Caco-2 (cell line): ENCODE data around the gene FOXP1. TPM values are rescaled to one million over a fixed set of nuclear protein-coding genes. Genes with fewer than 3 reads are reported as not detected.

Experiments used
- BruUV-seq: library from RNA; stranded (reverse); fragments of 400-500 nt; replicated peaks from 2 replicates; lab custom pipeline; 2021; lab: Mats Ljungman, UMichigan
- CTCF ChIA-PET: fragments of 300-600 bp; sonication (Branson Sonifier 250); formaldehyde crosslinking; loops from one replicate; lab custom pipeline; 2022; ENCODE audit warnings: antibody characterized with exemption; lab: Charles Lee
- POLR2A ChIA-PET: fragments of 300-600 bp; sonication (Branson Sonifier 250); formaldehyde crosslinking; loops from one replicate; lab custom pipeline; 2022; ENCODE audit warnings: antibody characterized with exemption; lab: Charles Lee
- DNase-seq, 2 experiments: peaks; one replicate each; pipeline versions ENCODE4 v3.0.0 to v3.0.0-alpha.2; 2020 to 2022
- H3K27me3 ChIP-seq: replicated peaks from 2 replicates; pipeline ENCODE4 v1.6.0; 2011; ENCODE audit warnings: low read length; ENCODE audit not compliant: control insufficient read depth, insufficient read depth
- H3K36me3 ChIP-seq: 2 replicates; pipeline ENCODE4 v1.5.1; 2011; ENCODE audit warnings: low read length; ENCODE audit not compliant: control insufficient read depth, insufficient read depth
- H3K4me1 ChIP-seq: fragments of 250-450 bp; sonication (Bioruptor Pico); 2 replicates; pipeline ENCODE4 v1.5.1; 2020; ENCODE audit warnings: mild to moderate bottlenecking
- H3K4me3 ChIP-seq: 2 replicates; pipeline ENCODE4 v1.5.1; 2011; ENCODE audit warnings: low read depth, mild to moderate bottlenecking, control low read depth, low read length
- H3K9me3 ChIP-seq: fragments of 250-450 bp; sonication (Bioruptor Pico); 2 replicates; pipeline ENCODE4 v1.5.1; 2020; ENCODE audit warnings: mild to moderate bottlenecking, moderate library complexity
- H3K27ac Mint-ChIP-seq: one replicate; pipeline ENCODE4 v1.8.0; 2022; ENCODE audit warnings: mixed read lengths; ENCODE audit not compliant: unreplicated experiment
- H3K27me3 Mint-ChIP-seq: one replicate; pipeline ENCODE4 v1.8.0; 2022; ENCODE audit warnings: mixed read lengths; ENCODE audit not compliant: insufficient read depth, unreplicated experiment
- H3K36me3 Mint-ChIP-seq: one replicate; pipeline ENCODE4 v1.8.0; 2022; ENCODE audit warnings: mild to moderate bottlenecking, mixed read lengths; ENCODE audit not compliant: insufficient read depth, unreplicated experiment
- H3K4me1 Mint-ChIP-seq: one replicate; pipeline ENCODE4 v1.8.0; 2022; ENCODE audit warnings: low read depth, mixed read lengths; ENCODE audit not compliant: unreplicated experiment
- H3K4me3 Mint-ChIP-seq: one replicate; pipeline ENCODE4 v1.8.0; 2022; ENCODE audit warnings: mild to moderate bottlenecking, moderate library complexity, mixed read lengths; ENCODE audit not compliant: unreplicated experiment
- H3K9me3 Mint-ChIP-seq: one replicate; pipeline ENCODE4 v1.8.0; 2022; ENCODE audit warnings: mixed read lengths; ENCODE audit not compliant: unreplicated experiment
- intact Hi-C: fragments of 100-400 bp; cut with micrococcal nuclease; formaldehyde crosslinking; loops from one replicate; pipeline ENCODE4 v1.10.0; 2022; ENCODE audit not compliant: unreplicated experiment
- total RNA-seq: library from RNA; stranded (reverse); gene quantifications from 2 replicates; pipeline ENCODE4 v1.2.3, GENCODE V29; 2022
- TF ChIP-seq, protein P1 (sequence below), 2 experiments: fragments of 200-600 bp in 1 of 2; IDR thresholded peaks; 1 replicate in 1 of 2; 2 replicates in 1 of 2; pipeline versions ENCODE4 v1.5.1 to v1.8.0; 2011 to 2022; ENCODE audit warnings: antibody characterized with exemption in 1 of 2, control low read depth in 1 of 2, inconsistent platforms in 1 of 2, low read depth in 1 of 2, low read length in 1 of 2, mild to moderate bottlenecking in 1 of 2, moderate library complexity in 1 of 2; ENCODE audit not compliant: insufficient read depth in 1 of 2, severe bottlenecking in 1 of 2, unreplicated experiment in 1 of 2

The FOXP1 gene
- total RNA-seq, 1 experiment from 2014 or later, result 131 TPM

DNA sequence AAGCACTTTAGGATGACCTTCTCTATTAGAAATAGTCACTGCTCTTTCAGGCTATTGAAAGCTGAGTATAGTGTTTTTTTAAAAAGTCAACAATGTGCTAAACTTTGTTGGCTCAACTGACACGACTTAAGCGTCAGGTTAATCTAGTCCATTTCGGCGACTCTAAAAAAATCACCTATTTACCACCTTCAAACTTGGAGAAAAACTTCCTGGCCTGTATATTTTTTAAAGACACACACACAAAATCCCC, 517.8 kb downstream of the FOXP1 start:
- Mint-ChIP-seq H3K27ac (no peak overlapping the region), H3K36me3 (peaks cover 20% of the 10 kb centered on the region), H3K27me3 (no peaks in the 10 kb centered on the region), H3K9me3 (no peaks in the 10 kb centered on the region), H3K4me1 (peaks cover 44% of the 10 kb centered on the region), H3K4me3 (no peak overlapping the region)
- 0 out of 2 replicates have a peak, but pooled peaks cover 2% of the 10 kb centered on the region for H3K36me3 ChIP-seq
- peaks cover 54% of the 10 kb centered on the region for H3K4me1 ChIP-seq
- CTCF ChIA-PET, result no interaction called here
- intact Hi-C loops, result loop anchor here (2.0 to 5.0 kb wide), 6 partner anchors 55 to 237 kb away; no protein-coding TSS in a partner anchor
- no peak for DNase-seq
- H3K27me3 ChIP-seq, result no peaks in the 10 kb centered on the region
- POLR2A ChIA-PET, result no interaction called here
- BruUV-seq, result TSS peak; percentile 55
- peak overlapping the region; percentile 58 for H3K4me3 ChIP-seq
- TF ChIP-seq, protein P1, sequence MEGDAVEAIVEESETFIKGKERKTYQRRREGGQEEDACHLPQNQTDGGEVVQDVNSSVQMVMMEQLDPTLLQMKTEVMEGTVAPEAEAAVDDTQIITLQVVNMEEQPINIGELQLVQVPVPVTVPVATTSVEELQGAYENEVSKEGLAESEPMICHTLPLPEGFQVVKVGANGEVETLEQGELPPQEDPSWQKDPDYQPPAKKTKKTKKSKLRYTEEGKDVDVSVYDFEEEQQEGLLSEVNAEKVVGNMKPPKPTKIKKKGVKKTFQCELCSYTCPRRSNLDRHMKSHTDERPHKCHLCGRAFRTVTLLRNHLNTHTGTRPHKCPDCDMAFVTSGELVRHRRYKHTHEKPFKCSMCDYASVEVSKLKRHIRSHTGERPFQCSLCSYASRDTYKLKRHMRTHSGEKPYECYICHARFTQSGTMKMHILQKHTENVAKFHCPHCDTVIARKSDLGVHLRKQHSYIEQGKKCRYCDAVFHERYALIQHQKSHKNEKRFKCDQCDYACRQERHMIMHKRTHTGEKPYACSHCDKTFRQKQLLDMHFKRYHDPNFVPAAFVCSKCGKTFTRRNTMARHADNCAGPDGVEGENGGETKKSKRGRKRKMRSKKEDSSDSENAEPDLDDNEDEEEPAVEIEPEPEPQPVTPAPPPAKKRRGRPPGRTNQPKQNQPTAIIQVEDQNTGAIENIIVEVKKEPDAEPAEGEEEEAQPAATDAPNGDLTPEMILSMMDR (IDR thresholded peaks at IDR 0.05; ENCODE audit: insufficient read depth in 1 of 2, low read depth in 1 of 2, low read length in 1 of 2, severe bottlenecking in 1 of 2, unreplicated experiment in 1 of 2), result no peak
- H3K9me3 ChIP-seq, result no peaks in the 10 kb centered on the region

DNA sequence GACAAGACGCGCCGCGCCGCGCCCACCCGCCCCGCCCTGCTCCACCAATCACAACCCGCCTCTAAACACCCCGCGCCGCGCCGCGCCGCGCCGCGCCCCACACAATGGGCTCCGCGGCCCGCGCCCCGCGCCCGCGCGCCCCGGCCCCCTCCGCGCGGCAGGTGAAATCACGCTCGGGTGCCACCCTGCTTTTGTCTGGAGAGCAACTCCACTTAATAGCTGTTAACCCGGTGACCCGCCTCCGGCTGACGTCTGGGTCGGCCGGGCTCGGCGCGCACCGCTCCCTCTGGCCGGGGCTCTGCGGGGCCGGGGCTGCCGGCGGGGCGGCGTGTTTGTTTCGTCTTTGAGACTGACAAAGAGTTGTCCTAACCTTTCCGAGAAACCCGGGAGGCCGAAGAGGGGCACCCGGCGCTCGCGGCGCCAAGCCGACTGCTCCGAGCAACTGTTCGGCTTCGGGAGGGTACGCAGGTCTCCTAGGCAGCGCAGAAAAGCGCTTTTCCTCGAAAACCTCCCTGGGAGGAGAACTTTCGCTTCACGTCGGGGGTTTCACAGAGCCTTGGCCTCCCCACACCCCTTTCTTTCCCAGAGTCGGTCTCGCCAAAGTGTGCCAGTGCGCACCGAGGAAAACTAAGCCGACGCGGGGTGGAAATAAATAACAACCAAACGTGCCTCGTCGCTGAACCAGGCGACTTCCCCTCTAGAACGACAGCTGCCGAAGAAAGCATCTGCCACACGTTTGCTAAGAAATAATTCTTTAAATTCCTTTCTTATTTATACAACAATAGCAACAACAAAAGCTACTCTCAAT, 518.4 kb downstream of the FOXP1 start:
- CTCF ChIA-PET, result interaction anchor here (0.7 kb wide), 1 partner anchor 143 kb away, joined by 3 read pairs; no protein-coding TSS in a partner anchor
- TF ChIP-seq, protein P1 (IDR thresholded peaks at IDR 0.05; ENCODE audit: insufficient read depth in 1 of 2, low read depth in 1 of 2, low read length in 1 of 2, severe bottlenecking in 1 of 2, unreplicated experiment in 1 of 2), result no peak
- H3K4me3 Mint-ChIP-seq, result no peak overlapping the region

DNA sequence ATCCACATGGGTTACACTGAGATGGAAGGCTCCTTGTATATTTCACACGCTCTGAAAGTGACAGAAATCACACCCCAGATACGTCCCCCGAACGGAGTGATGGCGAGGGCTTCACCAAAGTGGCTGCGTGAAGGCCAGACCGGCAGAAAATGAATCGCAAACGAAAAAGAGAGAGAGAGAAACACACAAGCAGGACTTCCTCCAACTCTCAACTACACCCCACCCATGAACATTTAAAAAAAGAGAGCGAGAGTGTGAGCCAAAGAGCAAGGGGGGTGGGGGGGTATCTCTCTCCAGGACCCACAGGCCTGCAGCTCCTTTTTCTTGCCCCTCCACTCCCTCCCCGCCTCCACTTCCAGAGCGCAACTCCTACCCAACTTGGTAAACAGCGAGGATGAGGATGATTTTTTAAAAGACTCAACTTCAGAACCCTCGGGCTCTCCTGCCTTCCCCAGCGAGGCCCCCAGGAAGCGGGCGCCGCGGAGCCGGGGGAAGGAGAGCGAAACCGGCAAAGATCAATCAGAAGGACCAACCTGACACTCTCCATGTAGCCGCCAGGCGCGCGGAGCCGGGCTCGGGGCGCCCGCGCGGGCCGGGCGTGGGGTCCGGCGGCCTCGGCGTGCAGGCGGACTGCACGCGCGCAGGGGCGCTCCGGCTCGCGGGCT, 519.1 kb downstream of the FOXP1 start:
- TF ChIP-seq, protein P1 (IDR thresholded peaks at IDR 0.05; ENCODE audit: insufficient read depth in 1 of 2, low read depth in 1 of 2, low read length in 1 of 2, severe bottlenecking in 1 of 2, unreplicated experiment in 1 of 2), result no peak
- intact Hi-C loops, result loop anchor here (1.0 to 5.0 kb wide), 7 partner anchors 56 to 353 kb away; no protein-coding TSS in a partner anchor
- no peak overlapping the region for H3K4me3 Mint-ChIP-seq
- H3K27ac Mint-ChIP-seq, result no peak overlapping the region
- no peaks in the 10 kb centered on the region for H3K27me3 Mint-ChIP-seq
- H3K36me3 Mint-ChIP-seq, result peaks cover 20% of the 10 kb centered on the region
- POLR2A ChIA-PET, result no interaction called here
- peaks cover 44% of the 10 kb centered on the region for H3K4me1 Mint-ChIP-seq
- H3K9me3 Mint-ChIP-seq, result no peaks in the 10 kb centered on the region
- H3K27me3 ChIP-seq, result no peaks in the 10 kb centered on the region
- CTCF ChIA-PET, result interaction anchor here (0.7 kb wide), 1 partner anchor 144 kb away, joined by 3 read pairs; no protein-coding TSS in a partner anchor
- TSS peak; percentile 51 for BruUV-seq
- H3K4me1 ChIP-seq, result peaks cover 55% of the 10 kb centered on the region
- H3K9me3 ChIP-seq, result no peaks in the 10 kb centered on the region
- peak overlapping the region; percentile 58 for H3K4me3 ChIP-seq
- H3K36me3 ChIP-seq, result 0 out of 2 replicates have a peak, but pooled peaks cover 2% of the 10 kb centered on the region
- peak; percentile 56 to 70 for DNase-seq

More for the DNA sequence above, 518.4 kb downstream of the FOXP1 start:
- Histone ChIP-seq H3K27me3 (no peaks in the 10 kb centered on the region), H3K9me3 (no peaks in the 10 kb centered on the region), H3K36me3 (0 out of 2 replicates have a peak, but pooled peaks cover 2% of the 10 kb centered on the region), H3K4me1 (peaks cover 54% of the 10 kb centered on the region), H3K4me3 (peak overlapping the region; percentile 58)
- POLR2A ChIA-PET, result interaction anchor here (0.5 kb wide), 1 partner anchor 508 kb away, joined by 7 read pairs; no protein-coding TSS in a partner anchor
- Mint-ChIP-seq H3K4me1 (peaks cover 48% of the 10 kb centered on the region), H3K9me3 (no peaks in the 10 kb centered on the region), H3K27ac (no peak overlapping the region), H3K27me3 (no peaks in the 10 kb centered on the region), H3K36me3 (peaks cover 20% of the 10 kb centered on the region)
- intact Hi-C loops, result loop anchor here (1.0 to 5.0 kb wide), 8 partner anchors 56 to 352 kb away; no protein-coding TSS in a partner anchor
- BruUV-seq, result no TSS peak
- DNase-seq, result peak; percentile 63 to 72
